GM12878 (cell line): ENCODE measurements around the gene FSTL4.

Experiments used
- BRCA1 ChIP-seq: IDR thresholded peaks from 2 replicates; pipeline ENCODE4 v1.6.1; 2011; ENCODE audit warnings: low read depth, low read length, improper control_type of control experiment
- CEBPB ChIP-seq, 2 experiments: fragments of 150-350 bp in 1 of 2; IDR thresholded peaks; 2 replicates each; pipeline ENCODE4 v1.6.1; 2012 to 2014; ENCODE audit warnings: low read depth in 2 of 2, low read length in 2 of 2, borderline replicate concordance in 1 of 2, inconsistent platforms in 1 of 2
- CHD2 ChIP-seq: IDR thresholded peaks from 2 replicates; pipeline ENCODE4 v1.6.1; 2011; ENCODE audit warnings: low read depth, low read length, improper control_type of control experiment, borderline replicate concordance
- EP300 ChIP-seq, 2 experiments: fragments of 150-350 bp in 1 of 2; IDR thresholded peaks; 2 replicates each; pipeline ENCODE4 v1.6.1; 2011 to 2012; ENCODE audit warnings: low read depth in 2 of 2, low read length in 2 of 2, borderline replicate concordance in 1 of 2, improper control_type of control experiment in 1 of 2, inconsistent platforms in 1 of 2; ENCODE audit not compliant: control insufficient read depth in 1 of 2
- HDAC6 ChIP-seq: fragments of 200-600 bp; sonication (generic); IDR thresholded peaks from one replicate; pipeline ENCODE4 v1.8.0; 2017; ENCODE audit warnings: antibody characterized with exemption; ENCODE audit not compliant: unreplicated experiment
- RAD21 ChIP-seq: IDR thresholded peaks from 2 replicates; pipeline ENCODE4 v1.6.1; 2011; ENCODE audit warnings: mild to moderate bottlenecking, low read depth, low read length, moderate library complexity; ENCODE audit not compliant: insufficient read depth
- RCOR1 ChIP-seq: conservative IDR thresholded peaks from 2 replicates; pipeline ENCODE4 v1.6.1; 2012; ENCODE audit warnings: low read depth, low read length, improper control_type of control experiment
- SUPT20H ChIP-seq: IDR thresholded peaks from 2 replicates; pipeline ENCODE4 v1.6.1; 2011; ENCODE audit warnings: low read depth, mild to moderate bottlenecking, low read length, moderate library complexity, borderline replicate concordance; ENCODE audit not compliant: control insufficient read depth
- ZNF687 ChIP-seq: fragments of 450-650 bp; IDR thresholded peaks from 2 replicates; pipeline ENCODE4 v1.6.1; 2017; ENCODE audit warnings: mild to moderate bottlenecking, moderate library complexity
- TF ChIP-seq, protein P1 (sequence below): fragments of 450-650 bp; IDR thresholded peaks from 2 replicates; pipeline ENCODE4 v1.6.1; 2016; ENCODE audit warnings: mild to moderate bottlenecking, moderate library complexity, borderline replicate concordance
- TF ChIP-seq, protein P2 (sequence below): fragments of 450-650 bp; conservative IDR thresholded peaks from 2 replicates; pipeline ENCODE4 v1.6.1; 2017; ENCODE audit warnings: mild to moderate bottlenecking, moderate library complexity
- TF ChIP-seq, protein P3 (sequence below): fragments of 450-650 bp; IDR thresholded peaks from 2 replicates; pipeline ENCODE4 v1.6.1; 2016; ENCODE audit warnings: mild to moderate bottlenecking
- TF ChIP-seq, protein P4 (sequence below), 3 experiments: IDR thresholded peaks in 2 of 3; conservative IDR thresholded peaks in 1 of 3; 2 replicates each; pipeline ENCODE4 v1.5.1; 2011; ENCODE audit warnings: low read depth in 3 of 3, low read length in 3 of 3, mild to moderate bottlenecking in 3 of 3, control low read depth in 2 of 3, moderate library complexity in 2 of 3, inconsistent platforms in 1 of 3, mixed read lengths in 1 of 3; ENCODE audit not compliant: control insufficient read depth in 2 of 3, insufficient read depth in 1 of 3; ENCODE audit errors: extremely low read depth in 1 of 3

DNA sequence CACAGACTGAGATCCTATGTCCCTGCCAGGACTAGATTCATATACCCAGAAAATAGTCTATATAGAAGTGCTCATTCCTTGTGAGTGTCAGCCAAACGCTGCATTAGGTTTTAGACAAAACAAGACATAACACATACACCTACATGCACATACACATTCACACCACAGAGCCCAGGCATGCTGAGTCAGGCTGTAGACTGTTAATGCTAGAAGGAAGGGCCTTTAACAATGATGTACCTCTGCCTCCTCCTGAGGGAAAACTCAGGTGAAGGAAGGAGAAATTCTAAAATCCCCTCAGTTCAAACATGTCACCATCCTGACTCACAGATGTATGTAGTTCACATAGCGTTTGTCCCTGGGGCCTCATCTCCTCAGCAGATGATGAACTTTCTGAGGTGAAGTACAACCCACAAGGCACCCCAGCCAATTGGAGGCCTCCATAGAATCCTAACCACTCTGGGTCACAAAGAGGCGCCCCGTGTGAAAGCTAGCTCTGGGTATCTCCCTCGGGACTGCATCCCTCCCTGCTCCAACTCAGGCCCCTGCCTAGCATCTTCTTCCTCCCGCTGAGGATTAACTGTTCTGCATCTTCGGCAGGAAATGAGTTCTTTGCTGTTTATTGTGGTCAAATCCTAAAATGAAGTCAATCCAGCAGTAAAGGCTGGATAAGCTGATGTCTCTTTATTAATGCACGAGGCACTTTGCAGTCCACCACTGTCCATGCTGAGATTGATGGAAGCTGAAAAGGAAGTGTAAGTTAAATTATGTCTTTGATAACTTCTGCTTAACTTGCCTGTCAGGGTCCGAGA, 40.8 kb upstream of the FSTL4 start:
- TF ChIP-seq HDAC6 (no peak), CHD2 (no peak), EP300 (IDR thresholded peaks at IDR 0.05; ENCODE audit: borderline replicate concordance in 1 of 2, control insufficient read depth in 1 of 2, low read depth in 2 of 2, low read length in 2 of 2) (no peak), CEBPB (IDR thresholded peaks at IDR 0.05; ENCODE audit: borderline replicate concordance in 1 of 2, low read depth in 2 of 2, low read length in 2 of 2) (no peak), ZNF687 (no peak), RCOR1 (no peak), BRCA1 (no peak), RAD21 (no peak), SUPT20H (no peak)
- TF ChIP-seq, protein P1, sequence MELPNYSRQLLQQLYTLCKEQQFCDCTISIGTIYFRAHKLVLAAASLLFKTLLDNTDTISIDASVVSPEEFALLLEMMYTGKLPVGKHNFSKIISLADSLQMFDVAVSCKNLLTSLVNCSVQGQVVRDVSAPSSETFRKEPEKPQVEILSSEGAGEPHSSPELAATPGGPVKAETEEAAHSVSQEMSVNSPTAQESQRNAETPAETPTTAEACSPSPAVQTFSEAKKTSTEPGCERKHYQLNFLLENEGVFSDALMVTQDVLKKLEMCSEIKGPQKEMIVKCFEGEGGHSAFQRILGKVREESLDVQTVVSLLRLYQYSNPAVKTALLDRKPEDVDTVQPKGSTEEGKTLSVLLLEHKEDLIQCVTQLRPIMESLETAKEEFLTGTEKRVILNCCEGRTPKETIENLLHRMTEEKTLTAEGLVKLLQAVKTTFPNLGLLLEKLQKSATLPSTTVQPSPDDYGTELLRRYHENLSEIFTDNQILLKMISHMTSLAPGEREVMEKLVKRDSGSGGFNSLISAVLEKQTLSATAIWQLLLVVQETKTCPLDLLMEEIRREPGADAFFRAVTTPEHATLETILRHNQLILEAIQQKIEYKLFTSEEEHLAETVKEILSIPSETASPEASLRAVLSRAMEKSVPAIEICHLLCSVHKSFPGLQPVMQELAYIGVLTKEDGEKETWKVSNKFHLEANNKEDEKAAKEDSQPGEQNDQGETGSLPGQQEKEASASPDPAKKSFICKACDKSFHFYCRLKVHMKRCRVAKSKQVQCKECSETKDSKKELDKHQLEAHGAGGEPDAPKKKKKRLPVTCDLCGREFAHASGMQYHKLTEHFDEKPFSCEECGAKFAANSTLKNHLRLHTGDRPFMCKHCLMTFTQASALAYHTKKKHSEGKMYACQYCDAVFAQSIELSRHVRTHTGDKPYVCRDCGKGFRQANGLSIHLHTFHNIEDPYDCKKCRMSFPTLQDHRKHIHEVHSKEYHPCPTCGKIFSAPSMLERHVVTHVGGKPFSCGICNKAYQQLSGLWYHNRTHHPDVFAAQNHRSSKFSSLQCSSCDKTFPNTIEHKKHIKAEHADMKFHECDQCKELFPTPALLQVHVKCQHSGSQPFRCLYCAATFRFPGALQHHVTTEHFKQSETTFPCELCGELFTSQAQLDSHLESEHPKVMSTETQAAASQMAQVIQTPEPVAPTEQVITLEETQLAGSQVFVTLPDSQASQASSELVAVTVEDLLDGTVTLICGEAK = no peak
- TF ChIP-seq, protein P2, sequence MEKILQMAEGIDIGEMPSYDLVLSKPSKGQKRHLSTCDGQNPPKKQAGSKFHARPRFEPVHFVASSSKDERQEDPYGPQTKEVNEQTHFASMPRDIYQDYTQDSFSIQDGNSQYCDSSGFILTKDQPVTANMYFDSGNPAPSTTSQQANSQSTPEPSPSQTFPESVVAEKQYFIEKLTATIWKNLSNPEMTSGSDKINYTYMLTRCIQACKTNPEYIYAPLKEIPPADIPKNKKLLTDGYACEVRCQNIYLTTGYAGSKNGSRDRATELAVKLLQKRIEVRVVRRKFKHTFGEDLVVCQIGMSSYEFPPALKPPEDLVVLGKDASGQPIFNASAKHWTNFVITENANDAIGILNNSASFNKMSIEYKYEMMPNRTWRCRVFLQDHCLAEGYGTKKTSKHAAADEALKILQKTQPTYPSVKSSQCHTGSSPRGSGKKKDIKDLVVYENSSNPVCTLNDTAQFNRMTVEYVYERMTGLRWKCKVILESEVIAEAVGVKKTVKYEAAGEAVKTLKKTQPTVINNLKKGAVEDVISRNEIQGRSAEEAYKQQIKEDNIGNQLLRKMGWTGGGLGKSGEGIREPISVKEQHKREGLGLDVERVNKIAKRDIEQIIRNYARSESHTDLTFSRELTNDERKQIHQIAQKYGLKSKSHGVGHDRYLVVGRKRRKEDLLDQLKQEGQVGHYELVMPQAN = no peak
- TF ChIP-seq, protein P3, sequence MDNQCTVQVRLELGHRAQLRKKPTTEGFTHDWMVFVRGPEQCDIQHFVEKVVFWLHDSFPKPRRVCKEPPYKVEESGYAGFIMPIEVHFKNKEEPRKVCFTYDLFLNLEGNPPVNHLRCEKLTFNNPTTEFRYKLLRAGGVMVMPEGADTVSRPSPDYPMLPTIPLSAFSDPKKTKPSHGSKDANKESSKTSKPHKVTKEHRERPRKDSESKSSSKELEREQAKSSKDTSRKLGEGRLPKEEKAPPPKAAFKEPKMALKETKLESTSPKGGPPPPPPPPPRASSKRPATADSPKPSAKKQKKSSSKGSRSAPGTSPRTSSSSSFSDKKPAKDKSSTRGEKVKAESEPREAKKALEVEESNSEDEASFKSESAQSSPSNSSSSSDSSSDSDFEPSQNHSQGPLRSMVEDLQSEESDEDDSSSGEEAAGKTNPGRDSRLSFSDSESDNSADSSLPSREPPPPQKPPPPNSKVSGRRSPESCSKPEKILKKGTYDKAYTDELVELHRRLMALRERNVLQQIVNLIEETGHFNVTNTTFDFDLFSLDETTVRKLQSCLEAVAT = no peak
- TF ChIP-seq, protein P4, sequence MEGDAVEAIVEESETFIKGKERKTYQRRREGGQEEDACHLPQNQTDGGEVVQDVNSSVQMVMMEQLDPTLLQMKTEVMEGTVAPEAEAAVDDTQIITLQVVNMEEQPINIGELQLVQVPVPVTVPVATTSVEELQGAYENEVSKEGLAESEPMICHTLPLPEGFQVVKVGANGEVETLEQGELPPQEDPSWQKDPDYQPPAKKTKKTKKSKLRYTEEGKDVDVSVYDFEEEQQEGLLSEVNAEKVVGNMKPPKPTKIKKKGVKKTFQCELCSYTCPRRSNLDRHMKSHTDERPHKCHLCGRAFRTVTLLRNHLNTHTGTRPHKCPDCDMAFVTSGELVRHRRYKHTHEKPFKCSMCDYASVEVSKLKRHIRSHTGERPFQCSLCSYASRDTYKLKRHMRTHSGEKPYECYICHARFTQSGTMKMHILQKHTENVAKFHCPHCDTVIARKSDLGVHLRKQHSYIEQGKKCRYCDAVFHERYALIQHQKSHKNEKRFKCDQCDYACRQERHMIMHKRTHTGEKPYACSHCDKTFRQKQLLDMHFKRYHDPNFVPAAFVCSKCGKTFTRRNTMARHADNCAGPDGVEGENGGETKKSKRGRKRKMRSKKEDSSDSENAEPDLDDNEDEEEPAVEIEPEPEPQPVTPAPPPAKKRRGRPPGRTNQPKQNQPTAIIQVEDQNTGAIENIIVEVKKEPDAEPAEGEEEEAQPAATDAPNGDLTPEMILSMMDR (IDR thresholded peaks at IDR 0.05 in 2 of 3, conservative IDR thresholded peaks at IDR 0.05 in 1 of 3; ENCODE audit: control insufficient read depth in 2 of 3, extremely low read depth in 1 of 3, insufficient read depth in 1 of 3, low read depth in 3 of 3, low read length in 3 of 3) = no peak
